LoVo (cell line): ENCODE measurements around the gene GSTO2.
A peak's percentile ranks its signal among the peaks of the same experiment; 100 is the strongest.

Experiments used
- DNase-seq: peaks from one replicate; pipeline ENCODE4 v3.0.0-alpha.2; 2016; ENCODE audit warnings: low spot score

The GSTO2 gene

DNA sequence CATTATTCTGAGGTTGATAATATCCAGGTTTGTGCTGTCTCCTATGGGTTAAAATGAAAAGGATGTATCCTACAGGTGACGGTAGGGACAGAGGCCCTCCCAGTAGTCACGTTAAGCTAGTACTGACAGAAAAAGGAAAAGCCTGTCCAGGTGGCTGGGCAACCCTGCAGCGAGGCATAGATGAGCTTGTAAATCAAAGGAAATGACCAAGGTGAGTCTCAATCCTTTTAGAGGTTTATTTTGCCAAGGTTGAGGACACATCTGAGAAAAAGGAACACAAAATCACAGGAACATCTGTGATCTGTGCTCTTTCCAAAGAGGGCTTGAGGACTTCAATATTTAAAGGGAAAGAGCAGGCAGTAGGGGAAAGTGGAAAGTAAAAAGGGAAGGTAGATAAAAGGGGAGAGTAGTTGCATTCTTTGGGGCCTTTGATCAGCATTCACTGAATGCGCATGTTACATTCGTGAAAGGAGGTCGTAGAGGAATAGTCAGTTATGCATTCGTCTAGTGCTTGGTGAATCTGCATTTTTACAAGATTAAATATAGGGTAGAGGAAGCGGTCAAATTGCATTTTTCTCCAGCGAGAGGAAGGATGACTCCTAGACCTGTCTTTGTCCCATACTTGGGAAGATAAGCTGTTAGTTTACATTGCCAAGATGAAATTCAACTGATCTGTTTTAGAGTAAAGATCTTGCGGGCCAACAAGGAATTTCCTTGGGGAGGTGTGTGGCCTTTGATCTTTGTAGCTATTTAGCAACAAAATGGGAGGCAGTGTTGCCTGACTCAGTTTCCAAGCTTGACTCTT lies 15.2 kb upstream of the GSTO2 start:
- DNase-seq = no peak

DNA sequence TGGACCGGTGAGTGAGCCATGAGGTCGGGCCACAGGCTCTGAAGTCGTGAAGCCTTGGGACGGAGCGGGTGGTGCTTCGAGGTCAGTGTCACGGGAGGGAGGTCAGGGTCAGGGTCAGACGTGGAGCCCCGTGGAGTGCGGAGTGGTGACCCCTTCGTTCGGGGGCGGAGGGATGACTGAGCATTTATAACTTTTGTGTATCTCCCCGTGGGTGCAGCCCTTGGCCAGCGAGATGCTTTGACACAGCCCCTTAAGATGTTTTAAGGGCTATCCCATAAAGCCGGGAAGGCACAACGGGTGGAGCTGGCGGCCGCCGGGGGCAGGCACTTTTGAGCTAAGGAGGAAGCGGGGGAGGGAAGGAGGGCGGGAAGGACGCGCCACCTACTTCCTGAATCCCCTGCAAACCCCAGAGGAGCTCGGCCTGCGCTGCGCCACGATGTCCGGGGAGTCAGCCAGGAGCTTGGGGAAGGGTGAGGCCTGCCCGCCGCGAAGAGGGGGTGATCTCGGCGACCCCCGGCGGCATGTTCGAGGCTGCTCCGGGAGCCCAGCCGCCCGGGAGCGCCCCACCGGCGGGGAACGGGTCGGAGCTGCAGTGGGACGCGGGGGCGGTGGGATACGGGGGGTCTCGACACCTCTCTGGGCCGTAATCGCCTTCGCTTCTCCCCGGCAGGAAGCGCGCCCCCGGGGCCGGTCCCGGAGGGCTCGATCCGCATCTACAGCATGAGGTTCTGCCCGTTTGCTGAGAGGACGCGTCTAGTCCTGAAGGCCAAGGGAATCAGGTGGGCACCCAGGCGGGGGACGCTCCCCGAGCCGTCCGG lies 14.3 kb upstream of the GSTO2 start, which contains the start of gene GSTO1:
GSTO1 (plus strand) TSS at position 400 of the 818 bp plus-strand sequence; CDS start at position 437, 37 bp downstream.
- peak; percentile 77 for DNase-seq

DNA sequence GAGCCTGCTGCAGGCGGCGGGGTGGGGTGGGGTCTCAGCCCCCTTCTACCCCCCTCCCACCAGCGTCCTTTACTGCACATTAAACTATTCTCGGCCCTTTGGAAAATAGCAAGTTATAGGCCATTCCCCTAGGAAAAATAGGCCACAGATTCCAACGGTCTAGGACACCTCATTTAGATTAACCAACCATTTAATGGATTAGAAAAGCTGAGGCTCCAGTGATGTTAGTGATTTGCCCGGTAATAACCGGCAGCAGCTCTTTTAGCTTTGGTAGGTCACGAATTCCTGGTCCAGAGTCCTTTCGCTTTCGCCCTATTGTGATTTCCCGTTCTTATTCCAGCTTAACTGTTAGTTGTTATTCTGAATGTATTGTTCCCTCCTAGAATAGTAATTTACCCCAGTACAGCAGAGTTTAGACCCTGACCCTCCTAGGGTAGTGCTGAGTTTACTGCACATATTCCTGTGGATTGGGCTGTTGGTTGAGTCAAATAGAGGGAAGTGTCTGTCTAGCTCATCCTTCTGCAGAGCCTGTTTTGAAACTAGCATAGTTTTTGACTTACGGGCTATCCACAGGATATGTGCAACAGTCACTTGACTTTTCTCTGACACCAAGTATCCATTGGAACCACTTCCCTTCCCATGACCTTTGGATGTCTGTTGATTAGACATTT lies 13.5 kb upstream of the GSTO2 start:
- no peak for DNase-seq

DNA sequence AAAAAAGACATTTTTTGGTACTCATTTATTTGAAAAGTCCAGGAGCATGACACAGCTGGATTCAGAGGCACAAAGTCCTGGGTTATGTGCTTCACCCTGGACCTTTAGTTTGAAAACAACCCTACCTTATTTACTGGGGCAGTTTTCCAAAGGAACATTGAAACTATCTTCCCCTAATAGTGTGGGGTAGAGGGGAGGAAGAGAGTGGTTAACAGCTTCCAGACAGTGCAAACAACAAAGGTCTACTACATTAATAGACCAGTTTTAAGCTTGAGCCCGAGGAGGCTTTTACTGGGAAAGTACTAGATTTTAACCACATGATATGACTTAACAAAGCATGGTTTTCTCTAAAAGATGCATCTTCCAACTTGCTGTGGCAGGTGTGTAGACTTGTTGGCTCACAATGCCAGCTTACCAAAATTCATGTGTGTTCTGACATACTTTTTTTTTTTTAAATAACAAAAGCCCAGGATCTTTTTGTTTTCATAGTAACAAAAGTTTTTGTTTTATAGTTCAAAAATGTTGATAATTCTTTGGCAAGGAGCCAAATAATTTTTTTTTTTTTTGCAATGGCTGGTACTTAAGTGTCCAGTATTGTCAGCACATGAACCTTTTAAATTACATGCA lies 12.5 kb upstream of the GSTO2 start:
- no peak for DNase-seq

DNA sequence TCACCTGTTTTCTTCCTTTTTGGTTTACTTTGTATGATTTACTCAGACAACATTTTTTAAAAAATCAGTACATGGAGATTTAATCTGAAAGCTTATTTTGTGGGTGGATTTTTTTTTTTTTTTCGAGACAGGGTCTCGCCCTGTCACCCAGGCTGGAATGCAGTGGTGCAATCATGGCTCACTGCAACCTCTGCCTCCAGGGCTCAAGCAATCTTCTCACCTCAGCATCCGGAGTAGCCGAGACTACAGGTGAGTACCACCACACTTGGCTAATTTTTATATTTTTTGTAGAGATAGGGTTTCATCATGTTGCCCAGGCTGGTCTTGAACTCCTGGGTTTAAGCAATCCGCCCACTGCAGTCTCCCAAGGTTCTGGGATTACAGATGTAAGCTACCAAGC lies 11.7 kb upstream of the GSTO2 start:
- DNase-seq = no peak

DNA sequence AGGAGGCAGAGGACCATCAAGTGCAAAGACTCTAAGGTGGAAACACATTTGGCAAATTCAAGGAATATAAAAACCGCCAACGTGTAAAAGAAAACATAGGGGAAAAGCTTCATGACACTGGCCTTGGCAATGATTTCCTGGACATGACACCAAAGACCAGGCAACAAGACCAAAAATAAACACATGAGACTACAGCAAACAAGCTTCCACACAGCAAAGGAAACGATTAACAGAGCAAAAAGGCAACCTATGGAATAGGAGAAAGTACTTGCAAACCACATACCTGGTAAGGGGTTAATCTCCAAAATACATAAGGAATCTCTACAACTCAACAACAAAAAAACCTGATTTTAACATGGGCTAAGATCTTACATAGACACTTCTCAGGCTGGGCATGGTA lies 10.8 kb upstream of the GSTO2 start:
- no peak for DNase-seq

DNA sequence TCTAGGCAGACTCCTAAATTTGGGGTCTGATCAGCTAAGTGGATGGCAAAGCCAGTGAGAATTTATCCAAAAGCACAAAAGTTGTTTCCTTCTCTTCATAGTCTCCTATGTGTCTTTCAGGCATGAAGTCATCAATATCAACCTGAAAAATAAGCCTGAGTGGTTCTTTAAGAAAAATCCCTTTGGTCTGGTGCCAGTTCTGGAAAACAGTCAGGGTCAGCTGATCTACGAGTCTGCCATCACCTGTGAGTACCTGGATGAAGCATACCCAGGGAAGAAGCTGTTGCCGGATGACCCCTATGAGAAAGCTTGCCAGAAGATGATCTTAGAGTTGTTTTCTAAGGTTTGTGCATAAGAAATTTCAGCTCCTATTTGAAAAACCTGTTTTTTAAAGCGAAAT lies 9.5 kb upstream of the GSTO2 start:
- DNase-seq = no peak

DNA sequence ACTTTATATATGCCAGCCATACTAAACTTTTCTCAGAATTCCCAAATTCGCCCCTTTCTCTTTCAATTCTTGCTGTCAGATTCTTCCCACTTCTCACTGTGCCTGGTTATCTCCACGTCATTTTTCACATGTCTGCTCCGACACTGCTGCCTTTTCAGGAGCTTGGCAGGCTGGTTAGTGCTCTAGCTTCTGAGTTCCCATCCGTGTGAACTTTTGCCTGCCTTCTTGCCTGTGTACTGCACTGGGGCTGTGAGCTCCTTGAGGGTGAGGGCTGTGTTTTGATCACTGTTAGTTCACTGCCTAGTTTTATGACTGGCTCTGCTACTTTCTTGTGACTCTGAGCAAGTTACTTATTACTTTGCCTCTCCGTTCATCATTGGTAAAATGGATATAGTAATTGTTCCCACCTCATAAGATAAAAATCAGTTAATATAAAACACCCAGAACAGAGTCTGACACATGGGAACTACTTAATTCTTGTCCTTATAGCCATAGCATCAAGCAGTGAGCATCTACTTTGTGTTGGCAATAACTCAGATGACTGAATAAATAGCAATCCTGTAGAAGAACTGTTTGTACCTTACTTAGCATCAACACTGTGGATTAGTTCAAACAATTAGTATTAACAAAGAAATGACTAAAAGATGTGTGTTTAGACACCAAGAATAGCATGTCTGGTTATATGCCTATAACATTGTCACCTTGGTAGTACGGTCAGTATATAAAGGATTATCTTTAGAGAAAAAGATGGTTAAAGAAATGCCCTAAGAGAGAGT lies 8.8 kb upstream of the GSTO2 start:
- no peak for DNase-seq

DNA sequence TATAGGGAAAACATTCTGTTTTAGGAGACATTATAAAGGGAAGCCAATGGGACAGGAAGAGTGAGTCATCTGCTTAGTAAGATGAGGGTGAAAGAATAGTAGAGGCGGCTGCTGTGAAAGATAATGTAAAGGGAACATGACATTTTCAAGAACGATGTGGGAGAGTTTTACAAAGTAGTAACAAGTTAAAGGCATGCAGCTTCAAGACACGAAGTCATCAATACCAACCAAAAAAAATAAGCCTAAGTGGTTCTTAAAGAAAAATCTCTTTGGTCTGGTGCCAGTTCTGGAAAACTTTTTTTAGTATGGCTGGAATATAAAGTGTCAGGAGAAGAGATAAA lies 8.2 kb upstream of the GSTO2 start:
- DNase-seq = no peak

DNA sequence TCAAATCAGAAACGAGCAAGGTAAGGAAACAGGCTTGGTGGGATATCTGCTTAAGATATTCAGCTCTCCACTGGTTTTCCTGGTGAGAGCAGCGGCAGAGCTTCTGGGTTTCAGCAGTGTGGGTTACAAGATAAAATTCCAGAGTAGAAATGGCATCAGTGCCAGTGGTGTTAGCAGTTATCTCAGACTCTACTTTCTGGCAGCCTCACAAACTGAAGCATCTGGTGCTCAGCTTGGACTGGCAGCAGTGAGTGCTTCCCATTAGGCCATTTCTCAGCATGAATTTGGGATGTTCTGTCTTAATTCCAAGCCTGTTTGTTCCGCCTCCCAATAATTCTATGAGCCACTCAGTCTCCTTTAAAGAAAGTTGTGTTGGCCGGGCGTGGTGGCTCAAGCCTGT lies 6.9 kb upstream of the GSTO2 start:
- DNase-seq = no peak

DNA sequence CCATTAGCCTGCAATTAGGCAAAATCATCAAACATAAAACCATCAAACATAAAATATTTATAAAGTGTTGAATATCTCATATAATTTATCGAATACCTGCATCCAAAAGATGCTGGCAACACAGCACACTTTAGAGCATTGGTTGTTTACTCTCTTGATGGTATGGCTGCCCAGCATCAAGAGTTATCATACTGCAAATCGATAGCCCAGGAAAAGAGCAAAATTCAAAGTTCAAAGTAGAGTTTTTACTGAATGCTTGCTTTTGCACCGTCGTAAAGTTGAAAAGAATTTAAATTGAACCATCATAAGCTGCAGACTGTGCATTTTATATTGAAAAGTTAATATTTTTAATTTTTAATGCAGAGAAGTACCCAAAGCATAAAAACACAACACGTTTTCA lies 4.2 kb upstream of the GSTO2 start:
- DNase-seq = no peak

DNA sequence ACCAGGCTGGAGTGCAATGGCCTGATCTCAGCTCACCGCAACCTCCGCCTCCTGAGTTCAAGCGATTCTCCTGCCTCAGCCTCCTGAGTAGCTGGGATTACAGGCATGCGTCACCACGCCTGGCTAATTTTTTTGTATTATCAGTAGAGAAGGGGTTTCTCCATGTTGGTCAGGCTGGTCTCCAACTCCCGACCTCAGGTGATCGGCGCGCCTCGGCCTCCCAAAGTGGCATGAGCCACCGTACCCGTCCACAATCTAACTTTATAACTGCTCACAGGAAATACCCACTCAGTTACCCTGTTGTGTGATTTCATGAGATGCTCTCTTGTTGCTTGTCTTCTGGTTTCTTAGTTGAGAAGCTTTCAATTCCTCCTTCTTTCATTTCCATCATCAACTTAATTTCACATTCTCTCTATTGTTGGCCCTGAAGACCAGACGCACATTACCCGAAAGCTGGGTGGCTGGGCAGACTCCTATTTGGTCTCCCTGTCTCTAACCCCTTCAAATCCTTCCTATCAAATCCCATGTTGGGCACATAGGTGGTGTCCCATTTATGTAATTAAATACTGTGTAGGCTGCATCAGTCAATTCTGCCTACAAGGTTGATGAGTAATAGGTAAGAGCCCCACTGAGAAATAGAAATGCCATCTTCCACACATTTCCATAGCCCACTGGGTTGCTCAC lies 1.1 kb upstream of the GSTO2 start:
- no peak for DNase-seq

DNA sequence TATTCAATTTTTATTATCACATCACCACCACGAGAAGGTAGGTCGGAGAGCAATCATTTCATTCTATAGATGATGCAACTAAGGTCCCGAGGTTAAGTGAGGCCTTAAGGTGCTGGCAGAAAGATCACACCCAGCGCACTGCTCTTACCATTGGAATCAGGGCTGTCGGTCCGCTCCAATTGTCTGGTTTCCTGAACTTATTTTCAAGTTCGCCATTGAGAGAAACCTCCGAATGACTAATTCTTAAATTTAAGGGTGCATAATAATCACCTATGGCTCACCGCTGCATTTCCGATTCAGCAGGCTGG lies 625 bp upstream of the GSTO2 start:
- DNase-seq = no peak

DNA sequence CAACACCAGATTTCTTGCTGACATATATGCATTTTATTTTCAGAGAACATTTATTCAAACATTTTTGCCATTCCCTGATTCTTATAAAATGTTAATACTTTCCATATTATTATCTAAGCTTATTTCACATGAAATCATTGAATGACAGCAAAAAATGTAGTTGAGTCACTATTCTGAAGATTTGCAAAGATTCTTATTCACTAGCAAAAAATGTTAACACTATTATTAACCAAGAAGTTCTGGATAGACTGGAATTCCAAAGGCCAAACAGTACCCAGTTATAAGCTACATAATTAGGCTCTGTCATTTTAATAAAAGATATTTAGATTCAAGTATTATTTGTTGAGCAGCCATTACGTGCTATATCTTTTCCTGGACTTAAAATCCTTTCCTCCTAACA lies 4.3 kb downstream of the GSTO2 start:
- no peak for DNase-seq

DNA sequence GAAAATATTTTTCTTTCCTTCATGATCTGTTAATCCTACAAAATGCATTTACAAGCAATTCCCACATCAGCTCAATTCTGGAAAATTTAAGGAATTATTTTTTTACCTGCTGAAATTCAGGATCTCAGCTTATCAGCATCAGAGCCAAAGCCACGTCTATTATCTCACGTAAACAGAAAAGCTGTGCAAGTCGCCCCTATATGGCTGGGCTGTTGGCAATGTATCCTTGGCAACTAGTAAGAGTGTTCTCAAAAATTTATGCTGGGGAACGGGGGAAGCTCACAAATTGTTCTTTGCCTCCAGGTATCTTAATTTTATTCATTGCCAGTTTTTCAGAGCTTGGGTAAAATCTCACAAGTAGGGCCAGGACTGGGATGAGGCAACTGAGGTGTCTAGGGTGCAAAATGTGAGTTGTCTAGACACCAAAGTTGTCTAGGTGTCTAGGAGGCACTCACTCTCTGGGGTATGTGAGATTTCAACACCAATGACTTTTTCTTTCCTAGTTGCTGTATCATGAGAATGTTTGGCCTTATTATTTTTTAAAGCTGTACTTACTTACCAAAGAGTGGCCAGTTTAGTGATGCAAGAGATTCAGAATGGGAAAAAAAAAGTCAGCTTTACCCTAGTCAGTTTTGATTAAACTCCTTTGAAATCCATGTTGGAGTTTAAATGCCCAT lies 5.1 kb downstream of the GSTO2 start:
- no peak for DNase-seq

DNA sequence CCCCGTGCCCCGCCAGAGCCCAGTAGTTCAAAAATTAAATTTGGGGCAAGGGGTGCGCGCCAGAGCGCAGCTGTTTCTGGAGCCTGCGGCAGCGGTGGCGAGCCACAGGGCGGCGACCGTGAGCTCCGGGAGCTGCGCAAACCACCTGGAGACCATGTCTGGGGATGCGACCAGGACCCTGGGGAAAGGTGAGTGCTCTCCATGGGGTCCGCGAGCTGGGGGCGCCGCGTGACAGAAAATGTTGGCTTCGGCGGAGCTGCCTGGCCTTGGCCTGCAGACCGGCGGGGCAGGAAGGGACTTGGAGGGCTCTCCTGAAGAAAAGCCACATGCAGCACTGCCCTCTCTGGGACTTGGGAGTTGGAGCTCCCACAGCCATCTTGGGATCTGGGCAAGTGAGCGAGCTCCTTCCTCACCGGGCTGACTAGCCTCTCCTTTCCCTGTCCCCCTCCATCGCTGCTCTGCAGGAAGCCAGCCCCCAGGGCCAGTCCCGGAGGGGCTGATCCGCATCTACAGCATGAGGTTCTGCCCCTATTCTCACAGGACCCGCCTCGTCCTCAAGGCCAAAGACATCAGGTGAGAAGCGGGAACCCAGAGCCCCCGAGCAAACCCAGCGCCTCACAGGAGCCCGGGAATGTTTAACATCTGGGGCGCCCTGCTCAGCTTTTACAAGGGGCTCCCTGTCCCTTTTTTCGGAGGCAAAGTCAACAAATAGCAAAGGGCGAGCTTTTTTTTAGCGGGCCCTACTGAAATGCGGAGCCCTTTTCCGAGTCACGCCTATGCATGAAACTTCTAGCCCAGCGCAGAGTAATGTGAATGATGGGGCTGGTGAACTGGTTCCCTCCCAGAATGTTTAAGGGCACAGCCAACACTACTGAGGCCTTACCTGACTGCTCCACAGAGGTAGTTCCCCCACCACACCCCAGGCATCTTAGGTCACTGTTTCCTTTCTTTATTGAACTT lies 6.1 kb downstream of the GSTO2 start:
- DNase-seq = peak; percentile 77

DNA sequence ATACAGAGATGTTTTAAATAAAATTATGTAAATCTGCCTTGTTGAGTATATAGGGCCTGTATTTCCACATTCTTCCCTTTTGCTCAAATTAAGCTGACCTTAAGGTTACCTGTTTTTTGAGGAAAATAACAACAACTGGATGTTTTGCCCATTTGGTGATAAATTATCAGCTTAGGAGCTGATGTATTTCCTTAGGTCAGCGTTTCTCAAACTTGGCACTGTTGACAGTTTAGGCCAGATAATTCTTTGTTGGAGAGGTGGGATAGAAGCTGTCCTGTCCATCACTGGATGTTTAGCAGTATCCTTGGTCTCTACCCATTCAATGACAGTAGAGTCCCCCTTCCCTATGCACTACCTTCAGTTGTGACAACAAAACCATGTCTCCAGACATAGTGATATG lies 7.2 kb downstream of the GSTO2 start:
- no peak for DNase-seq

DNA sequence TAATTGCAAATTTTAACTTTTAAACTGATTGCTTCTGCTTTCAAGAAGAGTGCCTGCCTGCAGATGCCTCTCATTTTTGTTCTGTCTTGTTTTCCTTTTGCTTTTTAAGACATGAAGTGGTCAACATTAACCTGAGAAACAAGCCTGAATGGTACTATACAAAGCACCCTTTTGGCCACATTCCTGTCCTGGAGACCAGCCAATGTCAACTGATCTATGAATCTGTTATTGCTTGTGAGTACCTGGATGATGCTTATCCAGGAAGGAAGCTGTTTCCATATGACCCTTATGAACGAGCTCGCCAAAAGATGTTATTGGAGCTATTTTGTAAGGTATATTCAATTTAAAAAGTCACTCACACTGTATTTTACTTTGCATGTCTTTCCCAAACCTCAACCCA lies 8.8 kb downstream of the GSTO2 start:
- no peak for DNase-seq

DNA sequence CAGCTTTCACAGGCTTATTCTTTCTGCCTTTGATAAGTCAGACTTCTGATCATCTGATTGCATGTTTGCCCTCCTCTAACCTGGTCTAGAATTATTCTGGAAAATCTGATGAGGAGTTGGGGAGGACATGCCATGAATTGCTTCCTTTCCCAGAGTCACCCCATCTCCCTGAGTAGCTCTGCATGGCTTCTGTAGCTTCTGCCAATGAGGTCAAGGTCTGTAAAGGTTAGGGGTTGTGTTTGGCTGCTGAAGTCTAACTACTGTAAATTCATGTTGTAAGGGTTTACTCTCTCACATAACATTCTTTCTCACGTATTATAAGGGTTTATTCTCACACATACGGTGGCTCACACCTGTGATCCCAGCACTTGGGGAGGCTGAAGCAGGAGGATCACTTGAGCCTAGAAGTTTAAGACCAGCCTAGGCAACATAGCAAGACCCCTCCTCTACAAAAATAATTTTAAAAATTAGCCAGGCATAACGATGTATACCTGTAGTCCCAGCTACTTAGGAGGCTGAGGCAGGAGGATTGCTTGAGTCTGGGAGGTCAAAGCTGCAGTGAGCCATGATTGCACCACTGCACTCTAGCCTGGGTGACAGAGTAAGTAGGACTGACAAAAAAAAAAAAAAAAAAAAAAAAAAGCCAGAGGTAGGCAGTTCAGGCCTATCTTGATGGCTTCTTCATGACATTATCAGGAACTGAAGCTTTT lies 10.7 kb downstream of the GSTO2 start:
- DNase-seq = no peak
